Measurements from ENCODE around the gene CENATAC.

- TF ChIP-seq CTCF (IDR thresholded peaks at IDR 0.05), result no peak
- TF ChIP-seq POLR2A (IDR thresholded peaks at IDR 0.05), result no peak
These were observed 862 bp upstream of the CENATAC start for GRCh38 chr11:118996926-118997626.

Data from thyroid gland (tissue), 4 donors.